ENCODE results near the gene GRAMD2B.

The GRAMD2B gene

DNA sequence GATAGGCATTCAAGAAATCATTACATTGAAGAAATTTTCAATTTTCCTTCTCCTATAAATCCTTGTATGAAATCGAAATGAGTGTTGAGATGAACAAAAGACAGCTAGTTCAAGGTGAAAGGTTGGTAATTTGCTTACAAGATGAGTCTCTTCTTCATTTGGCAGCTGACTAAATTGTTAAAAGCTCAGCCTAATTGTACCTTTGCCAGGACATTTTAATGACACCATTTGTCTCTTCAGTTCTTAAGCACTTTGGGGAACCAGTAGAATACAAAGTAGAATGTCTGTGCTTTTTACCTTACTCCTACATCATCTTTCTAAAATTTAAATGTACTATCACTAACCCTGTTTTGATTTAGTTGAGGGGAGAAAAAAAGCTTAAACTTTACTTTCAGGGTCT is 59.4 kb downstream of the GRAMD2B start:
- FAIRE-seq: no peak

DNA sequence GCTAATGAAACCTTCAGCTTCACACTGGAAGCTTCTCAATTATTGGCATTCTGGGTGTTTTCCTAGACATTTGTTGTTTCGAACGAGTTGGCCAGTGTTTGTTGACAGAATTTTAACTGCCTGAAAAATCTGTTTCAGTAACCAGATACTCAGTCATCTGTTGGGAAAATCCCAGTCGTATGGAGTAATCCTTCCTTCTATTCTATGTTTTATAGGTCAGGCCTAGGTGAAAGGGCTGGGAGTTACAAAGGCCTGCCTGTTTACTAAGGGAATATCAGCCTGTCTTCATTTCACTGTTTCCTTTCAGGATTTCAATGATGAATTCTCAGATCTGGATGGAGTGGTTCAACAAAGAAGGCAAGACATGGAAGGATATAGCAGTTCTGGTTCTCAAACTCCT is 59.9 kb downstream of the GRAMD2B start:
- FAIRE-seq: no peak

DNA sequence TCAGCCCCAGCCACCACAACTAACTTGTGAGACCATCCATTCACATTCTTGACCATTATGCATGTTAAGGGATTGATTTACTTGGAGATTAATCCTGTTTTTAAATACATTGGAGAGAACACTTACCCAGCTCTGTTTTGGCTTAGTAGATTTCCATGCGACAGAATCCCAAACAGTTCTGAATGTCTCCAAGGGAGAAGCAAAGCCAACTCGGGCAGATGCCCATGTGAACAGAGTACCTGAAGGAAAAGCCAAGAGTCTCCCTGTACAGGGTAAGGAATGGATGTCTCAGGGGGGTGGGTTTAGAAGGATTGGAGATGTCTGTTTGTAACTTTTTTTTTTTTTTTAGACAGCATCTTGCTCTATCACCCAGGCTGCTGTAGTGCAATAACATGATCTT is 61.0 kb downstream of the GRAMD2B start:
- no peak for FAIRE-seq

DNA sequence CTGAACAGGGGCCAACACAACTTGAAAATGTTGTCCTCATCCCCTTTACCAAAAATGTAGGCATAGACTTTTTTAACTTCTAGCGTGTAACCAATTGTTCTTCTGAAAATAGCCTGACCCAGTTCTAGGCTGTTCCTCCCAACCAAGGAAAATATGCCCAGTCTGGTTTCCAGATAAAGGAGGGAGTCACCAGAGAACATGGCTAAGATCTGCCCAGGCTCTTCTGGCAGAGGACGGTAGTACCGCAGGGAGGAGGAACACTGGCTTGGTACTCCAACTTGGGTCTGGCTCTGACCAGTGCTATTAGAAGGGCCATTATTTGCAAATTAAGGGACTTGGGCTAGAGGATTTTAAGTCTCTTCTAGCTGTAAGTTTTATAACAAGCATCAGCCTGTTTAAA is 63.1 kb downstream of the GRAMD2B start:
- no peak for FAIRE-seq

DNA sequence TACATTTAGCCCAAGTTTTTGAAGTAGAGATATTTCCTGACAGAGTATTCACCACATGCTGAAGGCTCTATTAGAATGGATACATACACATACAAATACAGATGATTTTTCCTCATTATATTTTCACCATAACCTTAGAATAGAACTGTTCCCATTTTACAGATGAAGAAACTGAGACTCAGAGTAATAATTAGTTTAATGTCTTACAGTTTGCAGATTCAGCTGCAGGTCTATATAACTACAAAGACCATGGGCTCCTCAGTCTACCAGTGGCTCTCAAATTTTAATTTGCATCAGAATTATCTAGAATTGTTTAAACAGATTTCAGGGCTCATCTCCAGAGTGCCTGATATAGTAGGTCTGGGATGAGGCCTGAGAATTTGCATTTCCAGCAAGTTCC is 64.4 kb downstream of the GRAMD2B start:
- FAIRE-seq: no peak

DNA sequence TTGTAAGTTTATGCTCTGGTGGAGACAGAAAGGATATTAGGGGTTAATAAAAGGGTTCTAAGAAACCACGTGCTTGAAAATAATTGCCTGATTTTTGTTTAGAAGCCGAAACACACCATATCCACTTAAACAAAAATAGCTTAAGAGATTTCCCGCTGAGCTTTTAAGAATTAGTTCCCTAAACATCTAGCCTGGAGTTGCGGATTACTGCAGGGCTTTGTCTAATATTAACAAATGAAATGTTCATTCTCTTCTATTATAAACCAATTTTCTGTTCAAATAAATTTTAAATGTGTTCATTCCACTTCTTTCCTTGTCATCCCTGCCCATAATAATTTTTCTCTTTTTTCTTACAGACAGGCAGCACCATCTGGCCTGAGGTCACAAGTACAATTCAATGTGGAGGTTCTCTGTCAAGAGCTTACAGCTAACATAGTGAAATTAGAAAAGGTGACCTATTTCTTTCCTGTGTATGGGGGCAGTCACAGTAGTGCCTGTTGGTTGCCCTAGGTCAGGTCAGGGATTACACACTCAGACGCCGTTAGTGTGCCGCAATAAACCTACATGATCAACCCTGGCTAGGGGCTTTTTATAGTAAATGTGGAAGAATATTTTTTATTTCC is 65.3 kb downstream of the GRAMD2B start:
- FAIRE-seq: no peak

DNA sequence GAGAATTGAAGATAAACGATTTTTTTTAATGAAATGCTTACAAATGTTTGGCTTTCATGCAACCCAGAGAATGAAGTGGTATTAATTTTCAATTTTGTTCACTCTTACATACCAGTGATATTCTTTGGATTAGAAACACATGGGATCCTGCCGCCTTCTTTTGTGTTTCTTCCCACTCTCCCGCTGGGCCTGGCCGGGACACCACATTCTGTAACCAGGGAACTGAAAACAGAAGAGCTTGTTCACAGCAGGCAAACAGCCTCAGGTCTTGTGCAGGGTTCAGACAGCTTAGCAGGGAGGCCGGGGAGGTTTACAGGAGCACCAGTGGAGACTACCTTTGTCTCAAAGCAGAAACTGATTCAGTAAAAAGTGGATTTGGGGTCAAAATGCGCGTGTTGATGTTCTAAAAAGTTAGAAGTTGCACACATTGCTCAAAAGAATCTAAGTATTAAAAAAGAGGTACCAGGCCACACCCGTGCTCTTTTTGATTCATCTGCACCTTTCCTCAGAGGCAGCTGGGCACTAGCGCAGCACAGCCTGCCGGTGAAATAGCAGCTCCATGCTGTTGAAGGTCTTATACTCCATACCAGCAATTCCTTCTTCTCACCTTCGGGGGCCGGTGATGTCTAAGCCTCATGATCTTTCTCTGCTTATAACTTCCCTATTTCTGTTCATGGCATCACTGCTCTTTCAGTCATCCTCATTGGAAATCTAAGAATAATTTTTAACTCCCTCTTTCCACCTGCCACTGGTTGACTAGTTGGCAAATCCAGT is 67.1 kb downstream of the GRAMD2B start:
- no peak for FAIRE-seq

DNA sequence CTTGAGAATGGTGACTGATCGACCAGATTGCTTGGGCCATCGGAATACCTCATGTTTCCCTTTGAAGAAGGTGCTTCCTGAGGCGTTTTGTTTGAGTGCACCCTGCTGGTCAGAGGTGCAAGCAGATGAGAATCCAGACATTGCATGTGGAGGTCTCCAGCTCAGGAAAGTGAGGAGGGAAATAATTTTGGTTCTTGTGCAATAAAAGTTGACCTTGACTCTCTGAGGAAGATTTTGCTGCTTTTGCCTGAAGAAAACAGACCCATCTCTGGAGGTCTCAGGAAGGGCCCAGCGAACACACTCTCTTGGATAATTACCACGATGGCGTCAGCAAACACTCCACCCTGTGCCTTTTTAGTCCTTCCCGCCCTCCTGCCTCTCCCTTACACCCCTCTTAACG is 69.7 kb downstream of the GRAMD2B start:
- FAIRE-seq: no peak

DNA sequence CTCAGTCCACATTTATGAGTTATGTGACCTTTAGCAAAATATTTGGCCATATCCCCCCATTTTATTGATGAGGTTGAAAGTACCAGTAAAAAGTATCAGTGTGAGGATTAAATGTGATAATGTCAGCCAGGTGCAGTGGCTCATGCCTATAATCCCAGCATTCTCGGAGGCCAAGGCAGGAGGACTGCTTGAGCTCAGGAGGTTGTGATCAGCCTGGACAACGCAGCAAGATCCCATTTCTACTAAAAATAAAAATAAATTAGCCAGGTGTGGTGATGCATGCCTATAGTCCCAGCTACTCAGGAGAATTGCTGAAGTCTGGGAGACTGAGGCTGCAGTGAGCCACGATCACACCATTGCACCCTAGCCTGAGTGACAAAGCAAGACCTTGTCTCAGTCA is 71.2 kb downstream of the GRAMD2B start:
- FAIRE-seq: no peak

DNA sequence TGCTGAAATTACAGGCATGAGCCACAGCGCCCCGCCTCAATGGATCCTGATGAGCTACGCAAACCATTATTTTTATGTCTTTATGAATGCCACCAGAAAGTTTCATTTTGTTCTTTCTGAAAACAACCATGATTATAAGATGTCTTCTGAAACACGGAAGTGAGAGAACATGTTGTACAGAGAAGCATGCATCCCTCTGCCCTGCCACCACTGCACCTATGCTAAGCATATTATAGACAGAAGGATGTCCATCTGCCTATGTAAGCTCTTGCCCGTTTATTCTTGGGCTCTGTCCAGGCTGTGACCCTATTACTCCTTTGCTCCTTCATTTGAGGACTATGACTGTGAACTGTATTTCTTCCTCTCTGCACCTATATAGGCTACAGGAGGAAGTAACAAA is 74.3 kb downstream of the GRAMD2B start:
- no peak for FAIRE-seq

DNA sequence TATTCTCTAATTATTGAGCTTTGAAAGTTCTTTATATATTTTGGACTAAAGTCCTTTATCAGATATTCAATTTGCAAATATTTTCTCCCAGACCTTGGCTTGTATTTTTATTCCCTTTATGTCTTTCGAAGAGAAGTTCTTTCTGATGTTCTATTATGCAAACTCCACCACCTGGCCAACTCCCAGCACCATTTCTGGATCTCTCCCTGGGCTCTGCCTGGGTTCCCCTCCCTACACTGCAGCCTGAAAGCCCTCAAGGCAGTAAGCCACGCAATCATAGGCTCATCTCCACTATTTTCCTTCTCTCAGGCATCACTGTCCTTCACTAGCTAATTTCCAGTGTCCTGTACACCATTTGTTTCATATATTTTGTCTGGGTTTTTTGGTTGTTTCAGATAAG is 76.1 kb downstream of the GRAMD2B start:
- FAIRE-seq: no peak

DNA sequence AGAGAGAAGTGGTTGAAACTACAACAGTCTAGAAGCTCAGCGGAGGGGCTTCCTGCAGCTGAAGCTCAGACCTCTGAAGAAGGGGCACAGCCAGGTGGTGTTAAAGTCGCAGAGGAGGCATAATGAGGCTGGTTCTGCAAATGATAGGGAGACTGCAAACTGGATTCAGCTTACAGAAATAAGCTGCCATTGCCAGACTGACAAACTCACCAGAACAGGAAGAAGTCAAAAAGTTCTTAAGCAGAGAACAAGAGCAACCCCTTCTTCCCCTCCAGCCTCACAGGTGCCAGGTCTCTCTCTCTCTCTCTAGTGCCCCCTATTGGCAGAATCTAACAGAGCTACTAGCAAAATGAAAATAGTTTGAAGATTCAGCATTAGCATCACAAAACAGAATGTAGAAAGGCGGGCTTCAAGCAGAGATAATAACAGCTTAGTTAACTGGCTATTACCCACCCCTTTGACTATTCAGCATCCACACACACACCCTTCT is 76.7 kb downstream of the GRAMD2B start:
- no peak for FAIRE-seq

DNA sequence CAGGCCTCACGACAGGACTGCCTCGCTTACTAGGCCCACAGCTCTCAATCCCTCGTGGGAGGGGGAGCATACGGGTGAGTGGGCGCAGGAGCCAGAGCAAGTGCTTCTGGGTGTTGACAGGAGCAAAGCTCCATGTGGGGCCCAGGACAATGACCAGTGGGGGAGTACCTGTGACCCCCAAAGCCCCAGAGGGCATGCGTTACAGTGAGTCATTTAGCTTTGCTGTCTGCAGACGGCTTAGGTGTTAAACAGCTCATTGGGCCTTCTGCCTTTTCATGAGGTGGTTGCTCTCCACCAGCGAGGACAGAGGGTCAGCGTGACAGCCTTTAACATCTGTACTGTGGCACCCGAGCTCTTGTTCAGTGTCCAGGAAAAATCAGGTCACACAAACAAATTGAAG is 78.2 kb downstream of the GRAMD2B start:
- no peak for FAIRE-seq

DNA sequence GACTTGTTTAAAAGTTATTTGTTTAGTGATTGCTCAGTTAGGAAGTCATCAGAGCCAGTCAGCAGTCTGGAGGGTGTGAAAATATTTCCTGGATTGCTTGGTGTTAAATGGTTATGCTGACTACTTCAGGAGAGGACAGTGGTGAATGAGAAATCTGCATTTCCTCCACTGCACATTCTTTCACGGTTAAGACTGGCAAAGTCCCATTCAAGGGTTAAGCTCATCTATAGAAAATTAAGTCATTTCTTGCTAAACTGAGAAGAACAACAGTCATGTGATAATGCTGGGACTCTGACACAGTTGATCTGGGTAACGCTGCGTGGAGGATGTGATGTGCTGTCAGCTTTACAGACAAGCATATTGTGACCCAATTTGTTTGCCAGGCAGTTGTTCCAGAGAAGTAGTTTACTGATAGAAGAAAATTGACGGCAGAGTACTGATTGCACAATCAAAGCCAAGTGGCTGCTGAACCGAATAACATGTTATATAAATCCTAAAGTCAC is 80.4 kb downstream of the GRAMD2B start:
- FAIRE-seq: no peak

DNA sequence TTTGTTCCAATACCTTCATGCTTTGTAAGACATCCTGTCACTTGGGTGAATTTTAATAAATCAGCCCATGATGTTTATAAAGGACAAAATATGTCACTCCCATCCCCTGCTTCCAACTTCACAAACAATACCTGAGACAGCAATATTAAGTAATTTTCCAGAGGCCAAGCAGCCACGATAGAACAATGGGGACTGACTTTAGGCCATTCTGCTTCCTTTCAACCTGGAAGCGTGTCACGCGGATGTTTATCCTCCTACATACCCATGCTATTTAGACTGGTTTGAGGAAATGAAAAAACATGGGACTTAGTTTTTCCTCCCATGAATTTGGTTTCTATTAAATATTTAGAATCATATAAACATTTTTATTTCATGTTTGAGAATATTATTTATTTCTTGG is 82.9 kb downstream of the GRAMD2B start:
- no peak for FAIRE-seq

DNA sequence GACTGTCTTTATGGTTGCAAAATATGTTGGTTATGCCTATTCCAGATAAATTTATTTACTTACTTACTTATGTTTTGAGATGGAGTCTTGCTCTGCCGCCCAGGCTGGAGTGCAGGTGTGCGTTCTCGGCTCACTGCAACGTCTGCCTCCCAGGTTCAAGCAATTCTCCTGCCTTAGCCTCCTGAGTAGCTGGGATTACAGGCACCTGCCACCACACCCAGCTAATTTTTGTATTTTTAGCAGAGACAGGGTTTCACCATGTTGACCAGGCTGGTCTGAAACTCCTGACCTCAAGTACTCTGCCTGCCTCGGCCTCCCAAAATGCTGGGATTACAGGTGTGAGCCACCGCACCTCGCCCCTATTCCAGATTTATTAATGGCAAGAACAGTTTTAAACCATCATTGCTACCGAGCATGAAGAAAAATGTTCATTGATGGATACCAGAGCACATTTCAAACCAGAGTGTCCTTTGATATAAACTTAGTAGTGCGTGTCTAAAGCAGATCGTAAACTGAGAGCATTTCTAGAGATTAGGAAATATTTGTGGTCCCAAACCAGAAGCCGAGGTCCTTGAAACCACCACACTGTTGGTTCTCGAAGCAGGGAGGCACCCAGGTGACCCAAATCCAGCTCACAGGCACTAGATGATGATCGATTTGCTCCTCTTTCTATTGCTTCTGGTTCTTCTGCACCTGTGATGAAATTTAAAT is 85.2 kb downstream of the GRAMD2B start:
- no peak for FAIRE-seq

DNA sequence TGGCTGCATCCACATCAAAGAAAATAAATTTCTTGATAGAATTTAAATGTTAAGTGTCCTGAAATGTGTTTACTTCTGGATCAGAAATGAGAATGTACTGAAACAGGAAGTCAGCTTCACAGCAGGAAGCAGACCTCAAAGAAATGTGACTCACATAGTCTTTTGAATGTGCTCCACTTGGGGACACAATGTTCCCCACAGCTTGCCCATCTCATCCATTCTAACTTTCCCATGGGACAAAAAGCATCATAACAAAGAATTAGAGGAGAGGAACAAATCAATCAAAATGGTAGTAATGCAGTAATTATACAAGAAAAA is 85.7 kb downstream of the GRAMD2B start:
- no peak for FAIRE-seq

DNA sequence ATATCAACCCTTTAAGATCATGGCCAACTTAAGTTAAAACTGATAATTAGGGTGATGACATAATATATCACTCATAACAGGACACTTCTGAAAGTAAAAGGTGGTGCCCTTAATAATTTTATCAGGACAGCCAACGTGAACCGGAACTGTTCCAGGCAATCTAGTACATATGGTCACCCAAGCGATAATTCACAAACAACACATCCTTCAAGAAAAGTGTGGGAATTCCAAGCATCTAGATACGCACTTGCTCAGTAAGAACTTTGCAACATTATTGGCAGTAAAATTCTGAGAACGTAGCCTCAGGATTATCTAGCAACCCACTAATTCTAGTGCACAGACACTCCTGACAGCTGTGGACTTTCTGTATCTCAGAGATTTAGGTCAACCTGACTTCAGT is 86.1 kb downstream of the GRAMD2B start:
- no peak for FAIRE-seq

DNA sequence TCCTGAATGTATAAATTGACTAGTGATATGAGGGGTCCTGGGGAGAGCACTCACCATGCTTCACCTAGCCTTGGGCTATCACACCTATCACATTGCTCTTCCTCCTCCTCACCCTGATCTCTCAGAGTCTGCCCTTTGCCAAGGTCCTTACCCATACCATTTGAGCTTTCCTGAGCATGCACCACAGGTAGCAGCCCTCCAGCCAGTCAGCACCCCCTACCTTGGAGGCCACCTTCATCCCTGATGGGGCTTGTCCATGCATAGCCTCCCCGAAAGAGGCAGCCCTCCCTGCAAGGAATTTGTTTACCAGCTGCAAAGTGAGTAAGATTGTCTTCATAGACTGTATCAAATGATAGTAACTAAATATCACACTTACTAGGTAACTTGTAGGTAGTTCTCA is 88.8 kb downstream of the GRAMD2B start:
- FAIRE-seq: no peak

DNA sequence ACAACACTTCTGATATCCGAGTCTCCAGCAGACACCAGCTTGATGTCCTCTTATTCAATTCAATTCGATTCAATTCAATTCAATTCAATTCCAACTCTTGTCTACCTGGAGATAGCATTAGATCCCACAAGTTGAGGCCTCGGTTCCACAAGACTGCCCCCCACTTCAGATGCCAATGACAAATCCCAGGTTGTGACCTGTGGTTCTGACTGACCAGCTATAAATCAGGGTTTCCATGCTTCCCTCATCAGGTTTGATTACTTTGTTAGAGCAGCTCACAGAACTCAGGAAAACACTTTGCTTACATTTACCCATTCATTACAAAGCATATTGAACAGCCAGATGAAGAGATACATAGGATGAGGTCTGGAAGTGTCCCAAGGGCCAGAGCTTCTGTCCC is 89.2 kb downstream of the GRAMD2B start:
- no peak for FAIRE-seq

DNA sequence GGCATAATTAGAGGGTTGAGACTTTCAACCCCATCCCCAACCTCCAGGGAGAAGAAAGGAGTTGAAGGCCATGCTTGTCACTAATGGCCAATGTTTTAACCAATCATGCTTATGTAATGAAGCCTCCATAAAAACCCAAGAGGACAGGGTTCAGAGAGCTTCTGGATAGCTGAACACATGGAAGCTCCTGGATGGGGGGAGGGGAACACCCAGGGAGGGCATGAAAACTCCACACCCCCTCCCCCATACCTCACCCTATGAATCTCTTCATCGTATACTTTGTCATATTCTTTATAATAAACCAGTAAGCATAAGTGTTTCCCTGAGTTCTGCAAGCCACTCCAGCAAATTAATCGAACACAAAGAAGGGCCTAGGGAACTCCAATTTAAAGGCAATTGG is 90.1 kb downstream of the GRAMD2B start:
- FAIRE-seq: no peak

DNA sequence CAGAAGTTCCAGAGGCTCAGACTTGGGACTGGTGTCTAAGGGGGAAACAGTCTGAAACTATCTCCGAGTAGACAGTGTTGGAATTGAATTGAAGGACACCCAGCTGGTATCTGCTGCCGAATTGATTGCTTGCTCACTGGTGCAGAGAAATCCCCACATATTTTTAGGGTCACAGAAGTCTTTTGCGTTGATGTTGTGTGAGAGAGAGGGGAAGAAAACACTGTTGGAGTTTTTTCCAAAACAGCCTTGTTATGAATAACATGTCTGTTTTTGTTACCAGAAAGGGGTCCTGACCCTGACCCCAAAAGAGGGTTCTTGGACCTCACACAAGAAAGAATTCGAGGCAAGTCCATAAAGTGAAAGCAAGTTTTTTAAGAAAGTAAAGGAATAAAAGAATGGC is 90.5 kb downstream of the GRAMD2B start:
- no peak for FAIRE-seq

DNA sequence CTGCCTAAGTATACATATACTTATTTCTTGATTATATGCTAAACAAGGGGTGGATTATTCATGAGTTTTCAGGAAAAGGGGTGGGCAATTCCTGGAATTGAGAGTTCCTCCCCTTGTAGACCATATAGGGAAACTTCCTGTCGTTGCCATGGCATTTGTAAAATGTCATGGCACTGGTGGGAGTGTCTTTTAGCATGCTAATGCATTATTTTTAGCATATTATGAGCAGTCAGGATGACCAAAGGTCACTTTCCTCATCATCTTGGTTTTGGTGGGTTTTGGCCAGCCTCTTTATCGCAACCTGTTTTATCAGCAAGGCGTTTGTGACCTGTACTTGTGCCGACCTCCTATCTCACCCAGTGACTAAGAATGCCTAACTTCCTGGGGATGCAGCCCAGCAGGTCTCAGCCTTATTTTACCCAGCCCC is 90.9 kb downstream of the GRAMD2B start:
- no peak for FAIRE-seq

DNA sequence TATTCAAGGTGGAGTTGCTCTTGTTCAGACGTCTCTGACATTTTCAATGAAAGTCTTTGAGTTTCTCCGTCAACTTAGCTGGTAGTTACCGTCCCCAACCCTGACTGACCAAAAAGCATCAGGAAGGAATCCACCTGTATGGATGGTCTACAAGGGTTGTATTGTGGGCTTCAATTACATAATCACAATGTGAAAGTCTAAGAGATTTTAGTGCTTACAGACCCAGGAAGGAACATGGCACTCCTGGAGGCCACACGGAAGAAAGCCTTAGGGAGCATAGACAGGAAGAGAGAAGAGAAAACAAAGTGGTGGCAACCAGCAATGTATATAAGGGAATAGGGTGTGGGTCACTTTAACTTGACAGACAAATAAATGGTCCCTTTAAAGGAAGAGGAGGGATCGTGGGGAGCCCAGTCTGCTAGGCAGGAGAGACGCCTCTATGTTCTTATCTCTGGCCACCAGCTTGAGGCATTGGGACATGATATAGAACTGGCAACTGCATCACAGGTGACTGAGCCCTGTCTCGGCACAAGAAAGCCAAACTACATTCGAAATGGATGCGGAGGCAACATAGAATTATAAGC is 91.4 kb downstream of the GRAMD2B start:
- no peak for FAIRE-seq

All from TTC549 (cell line).